ENCODE results near the gene KCTD16.

KCTD16 gene

GRCh38 chr5:144465441-144465840, 294.8 kb downstream of the KCTD16 start:
- no peak for DNase-seq

GRCh38 chr5:144467792-144468191, 297.1 kb downstream of the KCTD16 start:
- peak in 1 of 2 experiments; percentile 46 for DNase-seq

- DNase-seq: no peak
These were observed 297.9 kb downstream of the KCTD16 start for GRCh38 chr5:144468571-144468970.

GRCh38 chr5:144469106-144469505, 298.4 kb downstream of the KCTD16 start:
- no peak for DNase-seq

GRCh38 chr5:144472221-144472620, 301.5 kb downstream of the KCTD16 start:
- DNase-seq: no peak

- no peak for DNase-seq
These were observed 303.0 kb downstream of the KCTD16 start for GRCh38 chr5:144473650-144474049.

- DNase-seq: no peak
These were observed 307.9 kb downstream of the KCTD16 start for GRCh38 chr5:144478565-144478964.

- no peak for DNase-seq
These were observed 311.2 kb downstream of the KCTD16 start for GRCh38 chr5:144481861-144482260.

- DNase-seq: no peak
These were observed 313.6 kb downstream of the KCTD16 start for GRCh38 chr5:144484124-144484897.

- no peak for DNase-seq
These were observed 314.9 kb downstream of the KCTD16 start for GRCh38 chr5:144485540-144485939.

GRCh38 chr5:144487207-144487606, 316.5 kb downstream of the KCTD16 start:
- DNase-seq: no peak

GRCh38 chr5:144487761-144488160, 317.1 kb downstream of the KCTD16 start:
- DNase-seq: no peak

- no peak for DNase-seq
These were observed 332.4 kb downstream of the KCTD16 start for GRCh38 chr5:144503123-144503522.

- DNase-seq: peak in 1 of 2 experiments; percentile 6
These were observed 334.4 kb downstream of the KCTD16 start for GRCh38 chr5:144504929-144505577.

- DNase-seq: no peak
These were observed 340.3 kb downstream of the KCTD16 start for GRCh38 chr5:144510845-144511579.

- no peak for DNase-seq
These were observed 341.0 kb downstream of the KCTD16 start for GRCh38 chr5:144511580-144512072.

- no peak for DNase-seq
These were observed 352.0 kb downstream of the KCTD16 start for GRCh38 chr5:144522698-144523097.

- no peak for DNase-seq
These were observed 354.3 kb downstream of the KCTD16 start for GRCh38 chr5:144525000-144525399.

GRCh38 chr5:144531188-144531587, 360.5 kb downstream of the KCTD16 start:
- no peak for DNase-seq
